ENCODE results near the gene TSEN15.
"Not testable (repeated sequence)": the region's sequence is repeated elsewhere in the genome, so short reads cannot be mapped to it uniquely, and the experiment has no call there.

The TSEN15 gene

DNA sequence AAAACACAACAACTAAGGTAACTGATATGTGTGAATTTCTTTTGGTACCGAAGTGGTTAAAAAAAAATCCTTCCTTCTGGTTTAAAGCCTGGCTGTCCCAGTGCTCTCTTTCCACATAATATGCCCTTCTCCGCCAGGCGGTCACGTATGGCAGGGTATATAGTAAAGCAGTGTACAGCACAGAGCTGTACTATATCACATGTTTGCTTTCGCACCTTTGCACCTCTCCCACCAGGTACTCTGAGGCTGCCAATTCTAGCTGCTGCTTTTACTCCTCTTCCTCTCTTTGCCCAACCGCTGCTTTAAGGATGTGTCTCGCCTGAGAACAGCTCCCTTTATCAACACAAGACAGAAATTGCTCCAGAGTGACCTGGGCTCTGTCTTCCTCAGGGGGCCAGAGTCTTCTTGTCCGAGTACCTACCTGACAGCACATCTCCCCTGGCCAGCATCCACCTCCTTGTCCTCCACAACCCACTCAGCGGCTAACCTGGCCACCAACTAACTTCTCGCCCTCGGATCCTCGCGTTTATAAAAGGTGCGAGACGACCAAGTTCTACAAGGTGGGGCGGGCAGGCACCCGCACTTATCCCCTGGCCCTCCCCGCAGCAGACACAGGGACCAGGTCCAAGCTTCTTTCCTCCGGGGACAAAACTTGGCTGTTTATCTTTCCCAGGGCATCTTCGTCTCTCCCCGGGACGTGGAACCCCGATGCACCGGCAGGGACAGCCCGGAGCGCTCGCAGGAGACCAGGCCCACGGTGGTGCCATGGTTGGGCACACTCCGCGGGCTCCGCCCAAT is 15.6 kb upstream of the TSEN15 start:
- H3K4me3 Mint-ChIP-seq, result peak overlapping the region; percentile 81
- H3K27ac Mint-ChIP-seq, result peak overlapping the region; percentile 75
- no peaks in the 10 kb centered on the region for H3K9me3 Mint-ChIP-seq
- H3K36me3 Mint-ChIP-seq (ENCODE audit: low read depth), result no peaks in the 10 kb centered on the region
- peaks cover 57% of the 10 kb centered on the region for H3K27me3 Mint-ChIP-seq
- peaks cover 24% of the 10 kb centered on the region for H3K4me1 Mint-ChIP-seq (ENCODE audit: low read depth)
- intact Hi-C loops (cut with micrococcal nuclease), result no loop called here

GRCh38 chr1:184036517-184036949 is 15.0 kb upstream of the TSEN15 start:
- peak overlapping the region; percentile 75 for H3K27ac Mint-ChIP-seq
- H3K4me3 Mint-ChIP-seq, result peak overlapping the region; percentile 81
- peaks cover 23% of the 10 kb centered on the region for H3K4me1 Mint-ChIP-seq (ENCODE audit: low read depth)
- intact Hi-C loops (cut with micrococcal nuclease), result no loop called here
- peaks cover 57% of the 10 kb centered on the region for H3K27me3 Mint-ChIP-seq
- no peaks in the 10 kb centered on the region for H3K36me3 Mint-ChIP-seq (ENCODE audit: low read depth)
- H3K9me3 Mint-ChIP-seq, result no peaks in the 10 kb centered on the region

DNA sequence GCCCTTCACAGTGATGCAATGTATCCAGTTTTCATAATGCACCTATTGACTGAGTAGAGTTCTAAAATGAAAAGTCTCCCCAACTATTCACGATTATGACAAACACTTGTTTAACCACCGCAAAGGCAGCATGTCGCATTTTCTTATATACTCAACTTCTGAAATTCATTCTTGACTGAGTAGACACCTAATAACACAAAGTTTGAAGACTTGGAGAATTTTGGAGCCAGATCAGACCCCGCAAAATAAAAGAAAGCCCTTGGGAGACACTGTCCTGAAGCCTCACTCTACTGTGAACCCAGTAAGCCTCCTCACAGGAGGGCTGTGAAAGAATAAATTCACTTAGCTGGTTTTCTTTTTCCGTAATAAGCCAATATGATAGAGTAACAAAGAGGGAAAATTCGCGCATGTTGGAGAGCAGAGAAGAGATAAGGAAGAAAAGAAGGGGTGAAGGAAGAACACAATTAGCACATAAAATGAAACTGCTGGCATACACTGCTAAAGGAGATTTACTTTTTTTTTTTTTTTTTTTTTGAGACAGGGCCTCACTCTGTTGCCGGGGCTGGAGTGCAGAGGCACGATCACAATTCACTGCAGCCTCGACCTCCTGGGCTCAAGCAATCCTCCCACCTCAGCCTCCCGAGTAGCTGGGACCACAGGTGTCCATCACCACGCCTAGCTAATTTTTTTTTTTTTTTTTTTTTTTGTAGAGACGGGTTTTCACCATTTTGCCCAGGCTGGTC is 13.5 kb upstream of the TSEN15 start:
- Mint-ChIP-seq H3K36me3 (ENCODE audit: low read depth) (no peaks in the 10 kb centered on the region), H3K27ac (no peak overlapping the region), H3K27me3 (peaks cover 56% of the 10 kb centered on the region), H3K4me1 (ENCODE audit: low read depth) (peaks cover 18% of the 10 kb centered on the region), H3K4me3 (no peak overlapping the region), H3K9me3 (no peaks in the 10 kb centered on the region)
- intact Hi-C loops (cut with micrococcal nuclease), result no loop called here

- H3K27ac Mint-ChIP-seq, result no peak overlapping the region
- peaks cover 18% of the 10 kb centered on the region for H3K4me1 Mint-ChIP-seq (ENCODE audit: low read depth)
- H3K27me3 Mint-ChIP-seq, result peaks cover 55% of the 10 kb centered on the region
- no peaks in the 10 kb centered on the region for H3K9me3 Mint-ChIP-seq
- H3K36me3 Mint-ChIP-seq (ENCODE audit: low read depth), result no peaks in the 10 kb centered on the region
- no peak overlapping the region for H3K4me3 Mint-ChIP-seq
- intact Hi-C loops (cut with micrococcal nuclease), result no loop called here
Measured at GRCh38 chr1:184039126-184039525, 12.4 kb upstream of the TSEN15 start.

GRCh38 chr1:184041731-184042130 is 9.8 kb upstream of the TSEN15 start:
- Mint-ChIP-seq H3K36me3 (ENCODE audit: low read depth) (no peaks in the 10 kb centered on the region), H3K27me3 (peaks cover 36% of the 10 kb centered on the region), H3K4me1 (ENCODE audit: low read depth) (peaks cover 8% of the 10 kb centered on the region), H3K27ac (no peak overlapping the region), H3K9me3 (no peaks in the 10 kb centered on the region), H3K4me3 (no peak overlapping the region)
- intact Hi-C loops (cut with micrococcal nuclease), result no loop called here

GRCh38 chr1:184043315-184043714 is 8.2 kb upstream of the TSEN15 start:
- H3K9me3 Mint-ChIP-seq; H3K4me3 Mint-ChIP-seq; H3K27ac Mint-ChIP-seq; H3K36me3 Mint-ChIP-seq (ENCODE audit: low read depth); intact Hi-C loops (cut with micrococcal nuclease); H3K4me1 Mint-ChIP-seq (ENCODE audit: low read depth): not testable (repeated sequence)
- H3K27me3 Mint-ChIP-seq, result peaks cover 33% of the 10 kb centered on the region

DNA sequence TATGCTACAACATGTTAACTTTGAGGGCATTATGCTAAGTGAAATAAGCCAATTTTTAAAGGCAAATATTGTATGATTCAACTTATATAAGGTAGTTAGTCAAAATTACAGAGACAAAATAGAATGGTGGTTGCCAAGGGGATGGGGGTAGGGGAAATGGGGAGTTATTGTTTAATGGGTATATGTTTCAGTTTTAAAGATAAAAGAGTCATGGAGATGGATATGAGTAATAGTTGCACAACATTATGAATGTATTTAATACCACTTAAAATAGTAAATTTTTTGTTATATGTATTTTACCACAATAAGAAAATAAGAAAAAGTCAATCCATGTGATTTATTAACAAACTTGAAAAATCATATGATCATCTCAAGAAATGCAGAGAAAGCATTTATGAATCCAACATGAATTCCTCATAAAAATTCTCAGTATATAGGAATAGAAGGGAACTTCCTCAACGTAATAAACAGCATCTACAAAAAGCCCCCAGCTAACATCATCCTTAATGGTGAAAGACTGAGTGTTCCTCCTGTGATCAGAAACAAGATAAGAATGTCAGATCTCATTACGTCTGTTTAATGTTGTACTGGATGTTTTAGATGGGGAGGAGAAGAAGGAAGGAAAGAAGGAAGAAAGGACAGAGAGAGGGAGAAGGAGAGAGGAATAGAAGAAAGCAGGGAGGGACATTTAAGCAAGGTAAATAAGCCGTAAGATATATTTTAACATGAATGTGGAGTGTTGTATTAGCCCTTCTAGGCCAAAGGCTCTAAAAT is 6.7 kb upstream of the TSEN15 start:
- H3K4me1 Mint-ChIP-seq (ENCODE audit: low read depth), result no peaks in the 10 kb centered on the region
- H3K36me3 Mint-ChIP-seq (ENCODE audit: low read depth), result no peaks in the 10 kb centered on the region
- H3K27ac Mint-ChIP-seq, result no peak overlapping the region
- H3K4me3 Mint-ChIP-seq, result no peak overlapping the region
- intact Hi-C loops (cut with micrococcal nuclease), result no loop called here
- H3K9me3 Mint-ChIP-seq, result no peaks in the 10 kb centered on the region
- peaks cover 32% of the 10 kb centered on the region for H3K27me3 Mint-ChIP-seq

- H3K4me1 Mint-ChIP-seq (ENCODE audit: low read depth), result peaks cover 12% of the 10 kb centered on the region
- intact Hi-C loops (cut with micrococcal nuclease); H3K36me3 Mint-ChIP-seq (ENCODE audit: low read depth); H3K4me3 Mint-ChIP-seq; H3K9me3 Mint-ChIP-seq; H3K27ac Mint-ChIP-seq: not testable (repeated sequence)
- H3K27me3 Mint-ChIP-seq, result peaks cover 38% of the 10 kb centered on the region
Measured at GRCh38 chr1:184047541-184047940, 4.0 kb upstream of the TSEN15 start.

DNA sequence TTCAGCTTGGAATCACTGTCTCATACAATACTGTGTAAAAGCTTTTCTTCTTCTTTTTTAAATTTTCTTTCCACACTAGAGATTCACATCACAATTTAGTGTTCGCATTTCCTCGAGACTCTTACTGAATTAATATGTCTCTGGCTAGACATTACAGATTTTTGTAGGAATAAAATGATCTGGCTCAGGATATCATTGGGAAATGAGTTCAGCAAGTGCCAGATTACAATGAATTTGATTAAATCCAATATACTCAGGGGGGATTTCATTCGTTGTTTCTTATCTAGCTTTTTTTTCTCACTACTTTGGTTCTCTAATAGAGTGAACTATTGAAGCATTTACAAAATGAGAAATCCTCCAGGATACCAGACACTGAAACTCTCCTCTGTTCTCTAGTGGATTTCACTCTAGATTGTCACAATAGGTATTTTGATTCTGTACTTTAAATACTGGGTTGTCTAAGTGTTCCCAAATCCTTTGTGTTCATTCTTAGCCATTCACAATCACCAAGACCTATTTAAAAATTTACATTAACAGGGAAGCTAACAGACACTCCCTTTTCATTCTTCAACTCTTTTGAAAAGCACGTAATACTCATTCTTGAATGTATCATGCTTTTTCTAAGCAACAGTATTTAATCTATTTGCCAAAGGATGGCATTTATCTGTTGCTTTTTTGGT is 2.8 kb upstream of the TSEN15 start:
- peaks cover 13% of the 10 kb centered on the region for H3K4me1 Mint-ChIP-seq (ENCODE audit: low read depth)
- no peaks in the 10 kb centered on the region for H3K9me3 Mint-ChIP-seq
- H3K4me3 Mint-ChIP-seq, result no peak overlapping the region
- H3K36me3 Mint-ChIP-seq (ENCODE audit: low read depth), result peaks cover 6% of the 10 kb centered on the region
- peaks cover 34% of the 10 kb centered on the region for H3K27me3 Mint-ChIP-seq
- intact Hi-C loops (cut with micrococcal nuclease), result no loop called here
- H3K27ac Mint-ChIP-seq, result no peak overlapping the region

DNA sequence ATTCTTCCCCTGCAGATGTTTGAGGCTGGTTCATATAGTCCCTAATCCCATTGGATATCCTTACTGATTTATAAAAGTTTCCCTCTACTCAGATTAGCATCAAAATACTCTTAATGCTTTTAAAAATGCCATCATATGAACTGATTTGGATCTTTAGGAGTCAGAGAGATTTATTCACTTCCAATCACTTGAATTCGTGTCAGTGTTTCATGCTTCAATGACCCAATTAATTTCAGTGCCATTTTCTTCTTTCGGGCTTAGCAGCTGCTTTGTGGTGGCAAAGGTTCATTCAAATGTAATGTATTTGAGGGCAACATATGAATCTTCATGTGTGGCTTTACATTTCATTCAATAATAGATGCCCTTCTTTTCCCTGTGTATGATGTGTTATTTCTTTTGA is 2.2 kb upstream of the TSEN15 start:
- H3K27me3 Mint-ChIP-seq, result peaks cover 33% of the 10 kb centered on the region
- intact Hi-C loops (cut with micrococcal nuclease), result no loop called here
- peaks cover 19% of the 10 kb centered on the region for H3K4me1 Mint-ChIP-seq (ENCODE audit: low read depth)
- no peak overlapping the region for H3K27ac Mint-ChIP-seq
- H3K4me3 Mint-ChIP-seq, result no peak overlapping the region
- peaks cover 1% of the 10 kb centered on the region for H3K9me3 Mint-ChIP-seq
- H3K36me3 Mint-ChIP-seq (ENCODE audit: low read depth), result peaks cover 10% of the 10 kb centered on the region

- H3K4me1 Mint-ChIP-seq (ENCODE audit: low read depth), result peaks cover 21% of the 10 kb centered on the region
- H3K27me3 Mint-ChIP-seq, result peaks cover 32% of the 10 kb centered on the region
- intact Hi-C loops (cut with micrococcal nuclease), result loop anchor here (5.0 kb wide), 1 partner anchor 118 kb away; no protein-coding TSS in a partner anchor
- H3K27ac Mint-ChIP-seq, result no peak overlapping the region
- H3K9me3 Mint-ChIP-seq, result peaks cover 8% of the 10 kb centered on the region
- H3K36me3 Mint-ChIP-seq (ENCODE audit: low read depth), result peaks cover 16% of the 10 kb centered on the region
- no peak overlapping the region for H3K4me3 Mint-ChIP-seq
Measured at GRCh38 chr1:184049836-184050468, 1.6 kb upstream of the TSEN15 start.

DNA sequence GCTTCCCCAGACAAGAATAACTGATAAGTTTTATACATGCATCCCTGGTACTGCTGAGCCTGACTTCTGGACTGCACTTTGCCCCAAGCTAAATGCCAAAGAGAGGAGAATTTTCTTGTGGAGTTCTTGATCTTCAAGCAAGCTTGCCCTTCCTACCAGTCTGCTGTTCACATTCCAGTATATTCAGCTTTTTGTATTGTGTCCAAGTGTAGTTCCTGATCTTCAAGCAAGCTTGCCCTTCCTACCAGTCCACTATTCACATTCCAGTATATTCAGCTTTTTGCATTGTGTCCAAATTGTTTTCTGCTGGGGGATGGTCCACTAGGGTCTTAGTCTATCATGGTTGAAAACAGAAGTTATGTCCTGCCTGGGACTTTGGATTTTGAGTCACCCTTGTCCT is 894 bp upstream of the TSEN15 start:
- Mint-ChIP-seq H3K27ac (peak overlapping the region; percentile 90), H3K4me1 (ENCODE audit: low read depth) (peaks cover 21% of the 10 kb centered on the region), H3K27me3 (peaks cover 31% of the 10 kb centered on the region), H3K9me3 (peaks cover 11% of the 10 kb centered on the region), H3K4me3 (no peak overlapping the region), H3K36me3 (ENCODE audit: low read depth) (peaks cover 20% of the 10 kb centered on the region)
- intact Hi-C loops (cut with micrococcal nuclease), result loop anchor here (5.0 kb wide), 1 partner anchor 118 kb away; no protein-coding TSS in a partner anchor

- peak overlapping the region; percentile 98 for H3K4me3 Mint-ChIP-seq
- H3K36me3 Mint-ChIP-seq (ENCODE audit: low read depth), result peaks cover 20% of the 10 kb centered on the region
- H3K9me3 Mint-ChIP-seq, result peaks cover 11% of the 10 kb centered on the region
- intact Hi-C loops (cut with micrococcal nuclease), result loop anchor here (5.0 kb wide), 1 partner anchor 119 kb away; no protein-coding TSS in a partner anchor
- peaks cover 21% of the 10 kb centered on the region for H3K4me1 Mint-ChIP-seq (ENCODE audit: low read depth)
- H3K27ac Mint-ChIP-seq, result peak overlapping the region; percentile 90
- peaks cover 31% of the 10 kb centered on the region for H3K27me3 Mint-ChIP-seq
Measured at GRCh38 chr1:184051138-184051484, 419 bp upstream of the TSEN15 start.

Measured in dendritic cell treated with granulocyte-macrophage colony-stimulating factor and Interleukin-4, amounts not matched to agents 40 ng/mL and 50 ng/mL, for 4 days (primary cell).